ENCODE results near the gene NPAS2. TPM values are rescaled to one million over a fixed set of nuclear protein-coding genes. Genes with fewer than 3 reads are reported as not detected.

The NPAS2 gene
- total RNA-seq, 2 donors from 2014 or later: 1.1 to 1.6 TPM

GRCh38 chr2:100990650-100991403 is 170.9 kb downstream of the NPAS2 start:
- Histone ChIP-seq H3K9me3 (ENCODE audit: control insufficient read depth, low read length) (no peaks in the 10 kb centered on the region), H3K4me3 (ENCODE audit: low read length) (no peak overlapping the region), H3K36me3 (ENCODE audit: control insufficient read depth, insufficient read depth, low read length) (no peaks in the 10 kb centered on the region), H3K27me3 (ENCODE audit: control insufficient read depth, insufficient read depth, low read length, poor library complexity, severe bottlenecking) (no peaks in the 10 kb centered on the region), H3K4me1 (ENCODE audit: control insufficient read depth, insufficient read depth, low read length) (no peaks in the 10 kb centered on the region), H3K27ac (ENCODE audit: low read depth, low read length) (no peak overlapping the region), H3K9ac (ENCODE audit: extremely low read depth, low read length, poor library complexity, severe bottlenecking) (no peak overlapping the region)
- no peak overlapping the region for H3K27ac Mint-ChIP-seq
- H3K27me3 Mint-ChIP-seq (ENCODE audit: insufficient read depth): no peaks in the 10 kb centered on the region
- TF ChIP-seq CTCF (conservative IDR thresholded peaks at IDR 0.05): no peak
- H3K4me1 Mint-ChIP-seq: no peaks in the 10 kb centered on the region
- no peak overlapping the region for H3K4me3 Mint-ChIP-seq
- H3K9me3 Mint-ChIP-seq: no peaks in the 10 kb centered on the region
- DNase-seq: no peak
- 89 to 95% methylated on average over 16 to 24 of the region's 24 CpGs for WGBS, 2 experiments (ENCODE audit: insufficient coverage in 1 of 2, insufficient read length in 1 of 2)
- no peaks in the 10 kb centered on the region for H3K36me3 Mint-ChIP-seq (ENCODE audit: low read depth)

GRCh38 chr2:100991404-100991773 is 171.4 kb downstream of the NPAS2 start:
- H3K36me3 Mint-ChIP-seq (ENCODE audit: low read depth): no peaks in the 10 kb centered on the region
- Histone ChIP-seq H3K4me3 (ENCODE audit: low read length) (no peak overlapping the region), H3K27me3 (ENCODE audit: control insufficient read depth, insufficient read depth, low read length, poor library complexity, severe bottlenecking) (no peaks in the 10 kb centered on the region), H3K9ac (ENCODE audit: extremely low read depth, low read length, poor library complexity, severe bottlenecking) (no peak overlapping the region), H3K27ac (ENCODE audit: low read depth, low read length) (no peak overlapping the region), H3K36me3 (ENCODE audit: control insufficient read depth, insufficient read depth, low read length) (no peaks in the 10 kb centered on the region), H3K9me3 (ENCODE audit: control insufficient read depth, low read length) (no peaks in the 10 kb centered on the region), H3K4me1 (ENCODE audit: control insufficient read depth, insufficient read depth, low read length) (no peaks in the 10 kb centered on the region)
- no peak overlapping the region for H3K27ac Mint-ChIP-seq
- no peaks in the 10 kb centered on the region for H3K9me3 Mint-ChIP-seq
- no peaks in the 10 kb centered on the region for H3K27me3 Mint-ChIP-seq (ENCODE audit: insufficient read depth)
- no peak for DNase-seq
- no peak for TF ChIP-seq CTCF (conservative IDR thresholded peaks at IDR 0.05)
- H3K4me1 Mint-ChIP-seq: peaks cover 4% of the 10 kb centered on the region
- WGBS, 2 experiments (ENCODE audit: insufficient coverage in 1 of 2, insufficient read length in 1 of 2): 96 to 100% methylated on average over 2 to 5 of the region's 5 CpGs
- no peak overlapping the region for H3K4me3 Mint-ChIP-seq

GRCh38 chr2:100992262-100992661 is 172.3 kb downstream of the NPAS2 start:
- no peak for DNase-seq
- Histone ChIP-seq H3K27me3 (ENCODE audit: control insufficient read depth, insufficient read depth, low read length, poor library complexity, severe bottlenecking) (no peaks in the 10 kb centered on the region), H3K9ac (ENCODE audit: extremely low read depth, low read length, poor library complexity, severe bottlenecking) (no peak overlapping the region), H3K4me3 (ENCODE audit: low read length) (no peak overlapping the region), H3K27ac (ENCODE audit: low read depth, low read length) (no peak overlapping the region), H3K4me1 (ENCODE audit: control insufficient read depth, insufficient read depth, low read length) (no peaks in the 10 kb centered on the region), H3K9me3 (ENCODE audit: control insufficient read depth, low read length) (no peaks in the 10 kb centered on the region), H3K36me3 (ENCODE audit: control insufficient read depth, insufficient read depth, low read length) (no peaks in the 10 kb centered on the region)
- H3K4me1 Mint-ChIP-seq: peaks cover 4% of the 10 kb centered on the region
- no peak overlapping the region for H3K4me3 Mint-ChIP-seq
- 76 to 93% methylated on average over 2 to 6 of the region's 6 CpGs for WGBS, 2 experiments (ENCODE audit: insufficient coverage in 1 of 2, insufficient read length in 1 of 2)
- TF ChIP-seq CTCF (conservative IDR thresholded peaks at IDR 0.05): no peak
- no peaks in the 10 kb centered on the region for H3K9me3 Mint-ChIP-seq
- no peaks in the 10 kb centered on the region for H3K27me3 Mint-ChIP-seq (ENCODE audit: insufficient read depth)
- H3K27ac Mint-ChIP-seq: no peak overlapping the region
- no peaks in the 10 kb centered on the region for H3K36me3 Mint-ChIP-seq (ENCODE audit: low read depth)
